CMK (cell line): ENCODE data around the gene BARX2.
"Not testable (repeated sequence)": the region's sequence is repeated elsewhere in the genome, so short reads cannot be mapped to it uniquely, and the experiment has no call there.

Experiments
- DNase-seq: peaks from one replicate; pipeline ENCODE4 v3.0.0-alpha.2; 2010; ENCODE audit warnings: low read depth

Gene BARX2

DNA sequence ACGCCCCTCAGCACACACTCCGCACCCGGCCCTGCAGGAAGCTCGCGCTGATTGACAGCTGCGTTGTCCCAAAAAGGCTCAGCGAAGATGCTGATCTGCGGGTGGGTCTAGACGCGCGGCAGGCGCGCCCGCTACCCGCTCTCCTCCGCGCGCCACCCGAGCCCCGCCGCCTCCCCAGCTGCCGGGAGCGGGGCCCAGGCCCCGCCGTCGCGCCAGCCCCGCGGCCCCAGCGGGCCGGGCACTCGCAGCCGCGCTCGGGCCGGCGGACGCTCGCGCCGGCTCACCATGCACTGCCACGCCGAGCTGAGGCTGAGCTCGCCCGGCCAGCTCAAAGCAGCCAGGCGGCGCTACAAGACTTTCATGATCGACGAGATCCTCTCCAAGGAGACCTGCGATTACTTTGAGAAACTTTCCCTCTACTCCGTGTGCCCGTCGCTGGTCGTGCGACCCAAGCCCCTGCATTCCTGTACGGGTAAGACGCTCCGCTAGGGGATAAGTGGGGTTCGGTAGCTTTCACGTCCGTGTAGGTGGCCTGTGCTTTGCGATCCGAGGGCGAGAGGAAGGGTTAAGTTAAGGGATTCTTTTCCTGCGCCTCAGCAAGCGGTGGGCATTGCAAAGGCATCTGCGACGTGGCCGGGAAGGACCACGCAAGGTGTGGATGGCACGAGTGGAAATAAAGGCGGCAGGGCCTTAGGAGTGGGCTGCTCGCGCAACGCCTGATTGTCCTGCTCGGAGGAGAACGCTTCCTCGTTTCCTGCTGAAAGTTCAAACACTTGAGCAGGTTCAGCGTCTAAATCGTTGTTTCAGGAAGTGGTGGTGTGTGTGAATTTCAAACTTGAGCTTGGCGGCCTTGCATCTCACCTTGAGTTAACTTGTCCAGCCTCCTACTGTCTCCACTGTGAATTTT, at the start of gene BARX2:
BARX2 (plus strand) TSS at position 98 of the 907 bp plus-strand sequence; CDS start at position 286, 188 bp downstream.
- DNase-seq, result no peak

DNA sequence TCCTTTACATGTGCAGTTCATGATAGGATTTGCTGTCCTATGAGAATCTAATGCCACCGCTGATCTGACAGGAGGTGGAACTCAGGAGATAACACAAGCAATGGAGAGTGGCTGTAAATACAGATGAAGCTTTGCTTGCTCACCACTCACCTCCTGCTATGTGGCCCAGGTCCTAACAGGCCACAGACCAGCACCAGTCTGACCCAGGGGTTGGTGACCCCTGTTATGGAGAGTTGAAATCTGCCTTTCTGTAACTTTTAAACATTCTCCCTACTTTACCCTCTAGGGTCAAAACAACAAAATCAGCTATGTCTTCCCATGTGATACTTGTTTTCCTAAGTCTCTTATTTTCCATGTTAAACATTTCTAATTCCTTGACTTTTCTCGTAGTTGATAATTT, 48.7 kb upstream of the BARX2 start:
- DNase-seq, result no peak

DNA sequence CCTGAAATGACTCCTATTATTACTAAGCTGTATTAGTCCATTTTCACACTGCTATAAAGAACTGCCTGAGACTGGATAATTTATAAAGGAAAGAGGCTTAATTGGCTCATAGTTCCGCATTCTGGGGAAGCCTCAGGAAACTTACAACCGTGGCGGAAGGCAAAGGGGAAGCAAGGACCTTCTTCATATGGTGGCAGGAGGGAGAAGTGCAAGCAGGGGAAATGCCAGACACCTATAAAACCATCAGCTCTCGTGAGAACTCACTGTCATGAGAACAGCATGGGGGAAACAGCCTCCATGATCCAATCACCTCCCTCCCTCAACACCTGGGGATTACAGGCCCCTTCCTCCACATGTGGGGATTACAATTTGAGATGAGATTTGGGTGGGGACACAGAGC, 47.9 kb upstream of the BARX2 start:
- DNase-seq, result not testable (repeated sequence)

DNA sequence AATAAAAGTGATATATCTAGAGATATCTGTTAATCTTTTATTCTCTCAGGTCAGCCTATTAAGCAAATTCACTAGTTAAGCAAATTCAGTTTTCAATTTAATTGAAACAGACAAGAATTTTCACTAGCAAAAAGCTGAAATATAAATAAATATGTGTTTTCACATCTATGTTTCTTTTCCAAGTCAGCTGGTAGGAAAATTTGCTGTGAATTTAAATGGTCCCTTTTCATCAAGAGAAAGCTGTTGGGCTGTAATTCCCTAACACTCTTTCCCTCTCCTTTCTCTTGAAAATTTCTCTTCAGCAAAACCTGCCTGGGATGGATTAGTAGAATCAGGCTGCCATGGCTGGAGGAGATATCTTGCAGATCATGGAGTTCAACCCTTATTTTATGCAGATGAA, 46.9 kb upstream of the BARX2 start:
- DNase-seq, result no peak

- DNase-seq, result no peak
Measured at GRCh38 chr11:129331217-129331616, 44.4 kb upstream of the BARX2 start.

GRCh38 chr11:129331871-129332274, 43.8 kb upstream of the BARX2 start:
- peak; percentile 25 for DNase-seq

GRCh38 chr11:129333873-129334272, 41.8 kb upstream of the BARX2 start:
- DNase-seq, result no peak

- peak; percentile 55 for DNase-seq
Measured at GRCh38 chr11:129344301-129344940, 31.2 kb upstream of the BARX2 start.

GRCh38 chr11:129346916-129347315, 28.7 kb upstream of the BARX2 start:
- DNase-seq, result no peak

- no peak for DNase-seq
Measured at GRCh38 chr11:129348813-129349212, 26.8 kb upstream of the BARX2 start.

DNA sequence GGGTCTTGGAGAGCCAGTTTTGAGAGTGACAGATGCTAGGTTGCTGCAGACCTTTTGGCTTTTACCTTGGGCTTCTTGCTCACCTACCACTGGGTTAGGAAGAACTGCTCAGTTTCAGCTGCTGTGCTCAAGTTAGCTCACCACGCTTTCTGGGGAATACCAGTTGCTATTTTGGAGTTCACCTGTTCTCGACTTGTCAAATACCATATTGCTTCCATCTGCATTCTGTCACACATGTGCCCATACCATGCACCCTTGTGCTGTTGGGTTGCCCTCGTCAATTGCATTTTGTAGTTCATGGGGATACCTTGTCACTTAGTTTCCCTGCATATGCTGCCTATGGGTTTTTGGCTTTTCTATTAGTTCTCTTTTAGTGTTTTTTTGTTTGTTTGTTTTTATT, 23.0 kb upstream of the BARX2 start:
- no peak for DNase-seq

DNA sequence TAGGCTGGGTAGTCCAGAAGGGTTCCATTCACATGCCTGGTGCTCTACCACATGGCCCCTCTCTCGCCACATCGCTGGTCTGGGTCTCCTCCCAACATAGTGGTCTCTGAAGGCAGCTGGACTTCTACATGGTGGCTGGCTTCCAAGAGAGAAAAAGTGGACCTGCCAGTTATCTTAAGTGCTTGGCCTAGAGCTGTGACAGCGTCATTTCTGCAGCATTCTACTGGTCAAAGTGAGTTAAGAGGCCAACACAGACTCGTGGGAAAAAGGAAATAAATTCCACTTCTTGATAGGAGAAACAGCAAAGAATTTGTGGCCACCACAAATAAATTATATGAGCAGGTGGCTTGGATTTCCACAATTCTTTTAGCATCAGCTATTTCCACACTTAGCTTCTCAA, 21.0 kb upstream of the BARX2 start:
- DNase-seq, result no peak

GRCh38 chr11:129359748-129360147, 15.9 kb upstream of the BARX2 start:
- DNase-seq, result no peak

- DNase-seq, result peak; percentile 62
Measured at GRCh38 chr11:129364143-129364654, 11.4 kb upstream of the BARX2 start.

- no peak for DNase-seq
Measured at GRCh38 chr11:129365816-129366215, 9.8 kb upstream of the BARX2 start.

DNA sequence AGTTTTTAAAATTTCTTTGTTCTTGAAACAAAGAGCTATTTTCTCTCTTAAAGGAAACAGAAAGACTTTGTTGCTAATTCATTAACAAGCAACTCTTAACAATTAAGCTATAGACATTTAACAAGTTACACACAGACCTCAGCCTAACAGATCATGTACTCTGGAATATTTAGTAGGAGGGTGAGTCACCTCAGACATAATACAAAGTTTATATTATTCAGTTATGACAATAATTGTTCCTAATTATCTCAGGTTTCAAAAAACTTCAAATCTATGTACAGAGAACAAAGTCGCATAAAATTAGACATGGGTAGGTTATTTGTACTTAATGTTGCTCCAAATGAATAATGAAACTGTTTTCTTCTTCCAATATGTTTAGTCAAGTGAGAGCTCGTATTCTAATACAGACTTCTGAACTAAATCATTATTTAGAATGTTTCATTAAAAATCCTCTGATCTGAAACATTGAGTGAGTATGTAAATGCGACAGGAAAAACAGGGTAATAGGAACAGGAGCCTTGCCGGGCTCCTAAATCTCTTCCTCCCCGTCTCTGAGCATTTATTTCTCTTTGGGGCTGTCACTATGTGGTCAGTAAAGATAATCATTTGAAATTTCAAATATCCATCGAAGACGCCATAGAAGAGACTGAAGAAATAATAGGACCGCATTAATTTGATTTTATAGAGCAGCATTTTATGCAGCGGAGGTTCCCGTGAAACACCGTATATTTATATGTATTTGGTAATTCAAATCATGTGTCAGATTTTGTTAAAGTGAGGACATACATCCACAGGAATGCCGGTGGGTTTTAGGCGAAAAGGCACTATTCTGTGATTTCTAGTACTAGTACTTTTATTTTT, 8.7 kb upstream of the BARX2 start:
- no peak for DNase-seq

GRCh38 chr11:129368889-129369672, 6.6 kb upstream of the BARX2 start:
- no peak for DNase-seq

GRCh38 chr11:129370715-129371114, 4.9 kb upstream of the BARX2 start:
- DNase-seq, result no peak

- no peak for DNase-seq
Measured at GRCh38 chr11:129372609-129373488, 2.8 kb upstream of the BARX2 start.

- DNase-seq, result no peak
Measured at GRCh38 chr11:129373489-129373953, 2.1 kb upstream of the BARX2 start.
